Skeletal muscle satellite cell (primary cell): Measurements from ENCODE around the gene THBS4.
"Not testable (repeated sequence)": the region's sequence is repeated elsewhere in the genome, so short reads cannot be mapped to it uniquely, and the experiment has no call there.

Experiments used
- H3K27me3 ChIP-seq: 2 replicates; pipeline ENCODE4 v1.7.0; 2013; ENCODE audit warnings: low read length; ENCODE audit not compliant: control insufficient read depth, insufficient read depth
- H3K36me3 ChIP-seq: 2 replicates; pipeline ENCODE4 v1.7.0; 2013; ENCODE audit warnings: mild to moderate bottlenecking, control low read depth, low read length; ENCODE audit not compliant: insufficient read depth
- H3K4me1 ChIP-seq: 2 replicates; pipeline ENCODE4 v1.7.0; 2013; ENCODE audit warnings: low read length; ENCODE audit not compliant: control insufficient read depth, insufficient read depth
- H3K4me2 ChIP-seq: 2 replicates; pipeline ENCODE4 v1.7.0; 2013; ENCODE audit warnings: mild to moderate bottlenecking, low read length
- H3K4me3 ChIP-seq: 2 replicates; pipeline ENCODE4 v1.7.0; 2013; ENCODE audit warnings: low read length
- H3K9ac ChIP-seq: 2 replicates; pipeline ENCODE4 v1.7.0; 2013; ENCODE audit warnings: mild to moderate bottlenecking, low read depth, low read length, moderate library complexity
- H3K9me3 ChIP-seq: replicated peaks from 2 replicates; pipeline ENCODE4 v1.7.0; 2013; ENCODE audit warnings: mild to moderate bottlenecking, control low read depth, low read length

The THBS4 gene

GRCh38 chr5:80105698-80106439 is 70.7 kb downstream of the THBS4 start:
- no peak overlapping the region for H3K4me2 ChIP-seq
- no peak overlapping the region for H3K9ac ChIP-seq
- no peaks in the 10 kb centered on the region for H3K9me3 ChIP-seq
- no peaks in the 10 kb centered on the region for H3K36me3 ChIP-seq
- peaks cover 8% of the 10 kb centered on the region for H3K27me3 ChIP-seq
- H3K4me3 ChIP-seq, result no peak overlapping the region
- no peaks in the 10 kb centered on the region for H3K4me1 ChIP-seq

- no peaks in the 10 kb centered on the region for H3K4me1 ChIP-seq
- H3K4me3 ChIP-seq, result no peak overlapping the region
- no peaks in the 10 kb centered on the region for H3K9me3 ChIP-seq
- H3K36me3 ChIP-seq, result no peaks in the 10 kb centered on the region
- no peak overlapping the region for H3K4me2 ChIP-seq
- H3K27me3 ChIP-seq, result peaks cover 8% of the 10 kb centered on the region
- no peak overlapping the region for H3K9ac ChIP-seq
Measured at GRCh38 chr5:80106916-80107315, 71.8 kb downstream of the THBS4 start.

GRCh38 chr5:80109646-80110478 is 74.7 kb downstream of the THBS4 start:
- Histone ChIP-seq H3K4me1 (no peaks in the 10 kb centered on the region), H3K9ac (no peak overlapping the region), H3K27me3 (peaks cover 4% of the 10 kb centered on the region), H3K4me3 (no peak overlapping the region), H3K4me2 (no peak overlapping the region), H3K9me3 (no peaks in the 10 kb centered on the region), H3K36me3 (no peaks in the 10 kb centered on the region)

GRCh38 chr5:80111376-80111990 is 76.3 kb downstream of the THBS4 start:
- not testable (repeated sequence) for H3K4me3 ChIP-seq, H3K9ac ChIP-seq, H3K36me3 ChIP-seq, H3K4me2 ChIP-seq, H3K27me3 ChIP-seq, H3K9me3 ChIP-seq, H3K4me1 ChIP-seq

GRCh38 chr5:80114860-80115259 is 79.7 kb downstream of the THBS4 start:
- Histone ChIP-seq H3K9me3 (no peaks in the 10 kb centered on the region), H3K4me1 (no peaks in the 10 kb centered on the region), H3K4me2 (no peak overlapping the region), H3K4me3 (no peak overlapping the region), H3K9ac (no peak overlapping the region), H3K27me3 (peaks cover 4% of the 10 kb centered on the region), H3K36me3 (no peaks in the 10 kb centered on the region)

GRCh38 chr5:80116000-80116399 is 80.9 kb downstream of the THBS4 start:
- Histone ChIP-seq H3K9me3 (no peaks in the 10 kb centered on the region), H3K9ac (no peak overlapping the region), H3K4me3 (no peak overlapping the region), H3K27me3 (no peaks in the 10 kb centered on the region), H3K36me3 (no peaks in the 10 kb centered on the region), H3K4me1 (no peaks in the 10 kb centered on the region), H3K4me2 (no peak overlapping the region)

- Histone ChIP-seq H3K4me3 (no peak overlapping the region), H3K4me1 (no peaks in the 10 kb centered on the region), H3K9me3 (no peaks in the 10 kb centered on the region), H3K27me3 (no peaks in the 10 kb centered on the region), H3K9ac (no peak overlapping the region), H3K4me2 (no peak overlapping the region), H3K36me3 (no peaks in the 10 kb centered on the region)
Measured at GRCh38 chr5:80116465-80116864, 81.3 kb downstream of the THBS4 start.

GRCh38 chr5:80117446-80117845 is 82.3 kb downstream of the THBS4 start:
- Histone ChIP-seq H3K27me3 (no peaks in the 10 kb centered on the region), H3K9ac (no peak overlapping the region), H3K4me3 (no peak overlapping the region), H3K9me3 (no peaks in the 10 kb centered on the region), H3K4me2 (no peak overlapping the region), H3K36me3 (no peaks in the 10 kb centered on the region), H3K4me1 (no peaks in the 10 kb centered on the region)

GRCh38 chr5:80119372-80119771 is 84.2 kb downstream of the THBS4 start:
- Histone ChIP-seq H3K9ac (no peak overlapping the region), H3K36me3 (no peaks in the 10 kb centered on the region), H3K9me3 (no peaks in the 10 kb centered on the region), H3K27me3 (no peaks in the 10 kb centered on the region), H3K4me2 (no peak overlapping the region), H3K4me3 (no peak overlapping the region), H3K4me1 (no peaks in the 10 kb centered on the region)

GRCh38 chr5:80122579-80122978 is 87.4 kb downstream of the THBS4 start:
- Histone ChIP-seq H3K9ac (no peak overlapping the region), H3K36me3 (no peaks in the 10 kb centered on the region), H3K4me3 (no peak overlapping the region), H3K4me2 (no peak overlapping the region), H3K9me3 (no peaks in the 10 kb centered on the region), H3K4me1 (peaks cover 15% of the 10 kb centered on the region), H3K27me3 (no peaks in the 10 kb centered on the region)

- no peaks in the 10 kb centered on the region for H3K36me3 ChIP-seq
- no peak overlapping the region for H3K4me3 ChIP-seq
- H3K4me1 ChIP-seq, result peaks cover 15% of the 10 kb centered on the region
- H3K9ac ChIP-seq, result no peak overlapping the region
- no peak overlapping the region for H3K4me2 ChIP-seq
- no peaks in the 10 kb centered on the region for H3K9me3 ChIP-seq
- H3K27me3 ChIP-seq, result no peaks in the 10 kb centered on the region
Measured at GRCh38 chr5:80124121-80124918, 89.2 kb downstream of the THBS4 start.
